ENCODE results near the gene GAS2. TPM values are rescaled to one million over a fixed set of nuclear protein-coding genes. Genes with fewer than 3 reads are reported as not detected.

The GAS2 gene
- total and polyA plus RNA-seq, 2 donors (not counting 1 experiment from before 2014, with no cell fraction given), result 0.27 to 1.2 TPM

- no peaks in the 10 kb centered on the region for H4K20me1 ChIP-seq (ENCODE audit: control insufficient read depth, extremely low read depth, insufficient read depth, low read length)
- peak in 1 of 2 donors; percentile 23 for DNase-seq (ENCODE audit: low read depth in 2 of 2)
- no peaks in the 10 kb centered on the region for H3K9me3 ChIP-seq (ENCODE audit: control insufficient read depth, insufficient read depth, low read depth, low read length)
- H3K27me3 ChIP-seq (ENCODE audit: control insufficient read depth, insufficient read depth, low read length), result no peaks in the 10 kb centered on the region
- no peak overlapping the region for H3K4me3 ChIP-seq (replicated peaks in 1 of 4; ENCODE audit: control extremely low read depth in 1 of 4, insufficient read depth in 1 of 4, low read depth in 3 of 4, low read length in 4 of 4)
- no peak overlapping the region for H2AFZ ChIP-seq (ENCODE audit: low read length)
- H3K79me2 ChIP-seq (ENCODE audit: control insufficient read depth, insufficient read depth, low read length), result no peaks in the 10 kb centered on the region
- H3K36me3 ChIP-seq (ENCODE audit: control insufficient read depth, insufficient read depth, low read length), result no peaks in the 10 kb centered on the region
- H3K27ac ChIP-seq (ENCODE audit: insufficient read depth, low read length), result no peak overlapping the region
- TF ChIP-seq EZH2 (IDR thresholded peaks at IDR 0.05; ENCODE audit: low read length, missing control alignments), result no peak
- TF ChIP-seq, protein P1, sequence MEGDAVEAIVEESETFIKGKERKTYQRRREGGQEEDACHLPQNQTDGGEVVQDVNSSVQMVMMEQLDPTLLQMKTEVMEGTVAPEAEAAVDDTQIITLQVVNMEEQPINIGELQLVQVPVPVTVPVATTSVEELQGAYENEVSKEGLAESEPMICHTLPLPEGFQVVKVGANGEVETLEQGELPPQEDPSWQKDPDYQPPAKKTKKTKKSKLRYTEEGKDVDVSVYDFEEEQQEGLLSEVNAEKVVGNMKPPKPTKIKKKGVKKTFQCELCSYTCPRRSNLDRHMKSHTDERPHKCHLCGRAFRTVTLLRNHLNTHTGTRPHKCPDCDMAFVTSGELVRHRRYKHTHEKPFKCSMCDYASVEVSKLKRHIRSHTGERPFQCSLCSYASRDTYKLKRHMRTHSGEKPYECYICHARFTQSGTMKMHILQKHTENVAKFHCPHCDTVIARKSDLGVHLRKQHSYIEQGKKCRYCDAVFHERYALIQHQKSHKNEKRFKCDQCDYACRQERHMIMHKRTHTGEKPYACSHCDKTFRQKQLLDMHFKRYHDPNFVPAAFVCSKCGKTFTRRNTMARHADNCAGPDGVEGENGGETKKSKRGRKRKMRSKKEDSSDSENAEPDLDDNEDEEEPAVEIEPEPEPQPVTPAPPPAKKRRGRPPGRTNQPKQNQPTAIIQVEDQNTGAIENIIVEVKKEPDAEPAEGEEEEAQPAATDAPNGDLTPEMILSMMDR (conservative IDR thresholded peaks at IDR 0.05 in 1 of 2, IDR thresholded peaks at IDR 0.05 in 1 of 2; ENCODE audit: low read depth in 1 of 2, low read length in 2 of 2), result no peak
- H3K4me1 ChIP-seq (ENCODE audit: control insufficient read depth, extremely low read depth, insufficient read depth, low read length), result no peaks in the 10 kb centered on the region
- no peak overlapping the region for H3K4me2 ChIP-seq (ENCODE audit: extremely low read depth, insufficient read depth, low read length)
- no peak overlapping the region for H3K9ac ChIP-seq (ENCODE audit: insufficient read depth, low read length)
These were observed 63.9 kb downstream of the GAS2 start for GRCh38 chr11:22730319-22730718.

GRCh38 chr11:22732588-22732987 lies 66.2 kb downstream of the GAS2 start:
- H3K4me1 ChIP-seq (ENCODE audit: control insufficient read depth, extremely low read depth, insufficient read depth, low read length), result no peaks in the 10 kb centered on the region
- H3K9ac ChIP-seq (ENCODE audit: insufficient read depth, low read length), result no peak overlapping the region
- H3K4me3 ChIP-seq (replicated peaks in 1 of 4; ENCODE audit: control extremely low read depth in 1 of 4, insufficient read depth in 1 of 4, low read depth in 3 of 4, low read length in 4 of 4), result no peak overlapping the region
- no peak for TF ChIP-seq EZH2 (IDR thresholded peaks at IDR 0.05; ENCODE audit: low read length, missing control alignments)
- TF ChIP-seq, protein P1 (conservative IDR thresholded peaks at IDR 0.05 in 1 of 2, IDR thresholded peaks at IDR 0.05 in 1 of 2; ENCODE audit: low read depth in 1 of 2, low read length in 2 of 2), result no peak
- no peaks in the 10 kb centered on the region for H3K9me3 ChIP-seq (ENCODE audit: control insufficient read depth, insufficient read depth, low read depth, low read length)
- no peaks in the 10 kb centered on the region for H3K27me3 ChIP-seq (ENCODE audit: control insufficient read depth, insufficient read depth, low read length)
- H2AFZ ChIP-seq (ENCODE audit: low read length), result no peak overlapping the region
- H3K36me3 ChIP-seq (ENCODE audit: control insufficient read depth, insufficient read depth, low read length), result no peaks in the 10 kb centered on the region
- no peaks in the 10 kb centered on the region for H4K20me1 ChIP-seq (ENCODE audit: control insufficient read depth, extremely low read depth, insufficient read depth, low read length)
- no peak for DNase-seq (ENCODE audit: low read depth in 2 of 2)
- H3K4me2 ChIP-seq (ENCODE audit: extremely low read depth, insufficient read depth, low read length), result no peak overlapping the region
- no peak overlapping the region for H3K27ac ChIP-seq (ENCODE audit: insufficient read depth, low read length)
- no peaks in the 10 kb centered on the region for H3K79me2 ChIP-seq (ENCODE audit: control insufficient read depth, insufficient read depth, low read length)

DNA sequence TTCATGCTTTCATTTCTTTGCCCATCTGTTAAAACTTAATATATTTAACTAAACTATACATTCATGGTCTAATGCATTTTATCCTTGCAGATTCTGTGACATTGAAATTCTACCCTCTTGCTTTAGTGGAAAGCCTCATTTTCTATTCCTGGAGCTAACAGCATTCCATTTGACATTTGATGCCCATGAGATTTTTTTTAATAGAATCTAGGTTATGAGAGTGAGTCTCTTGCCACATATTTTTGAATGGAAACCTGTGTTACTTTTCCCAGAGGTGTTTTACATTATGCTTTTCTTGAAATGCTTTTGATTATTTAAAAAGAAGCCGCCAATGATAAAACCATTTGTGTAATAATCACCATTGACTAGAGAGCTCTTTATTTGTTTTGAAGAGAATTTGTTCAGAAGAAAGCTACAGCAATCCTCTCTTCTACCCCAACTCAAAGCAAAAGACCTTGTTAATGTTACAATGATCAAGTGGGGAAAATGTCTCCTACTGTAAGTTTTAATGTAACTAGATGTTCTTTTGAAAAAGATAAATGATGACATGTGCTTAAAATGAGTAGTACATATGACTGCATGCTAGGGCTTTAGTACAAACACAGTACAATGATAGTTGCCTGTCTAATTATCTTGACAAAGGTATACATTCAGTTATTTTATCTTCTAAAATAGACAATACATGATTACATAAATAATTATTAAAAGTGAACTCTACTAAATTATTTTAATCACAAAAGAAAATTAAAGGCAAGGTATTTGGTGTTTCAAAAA lies 67.3 kb downstream of the GAS2 start:
- Histone ChIP-seq H3K27ac (ENCODE audit: insufficient read depth, low read length) (no peak overlapping the region), H3K9me3 (ENCODE audit: control insufficient read depth, insufficient read depth, low read depth, low read length) (no peaks in the 10 kb centered on the region), H3K4me3 (replicated peaks in 1 of 4; ENCODE audit: control extremely low read depth in 1 of 4, insufficient read depth in 1 of 4, low read depth in 3 of 4, low read length in 4 of 4) (no peak overlapping the region), H3K4me1 (ENCODE audit: control insufficient read depth, extremely low read depth, insufficient read depth, low read length) (no peaks in the 10 kb centered on the region), H3K79me2 (ENCODE audit: control insufficient read depth, insufficient read depth, low read length) (no peaks in the 10 kb centered on the region), H4K20me1 (ENCODE audit: control insufficient read depth, extremely low read depth, insufficient read depth, low read length) (no peaks in the 10 kb centered on the region), H3K9ac (ENCODE audit: insufficient read depth, low read length) (no peak overlapping the region), H3K4me2 (ENCODE audit: extremely low read depth, insufficient read depth, low read length) (no peak overlapping the region), H2AFZ (ENCODE audit: low read length) (no peak overlapping the region), H3K36me3 (ENCODE audit: control insufficient read depth, insufficient read depth, low read length) (no peaks in the 10 kb centered on the region), H3K27me3 (ENCODE audit: control insufficient read depth, insufficient read depth, low read length) (no peaks in the 10 kb centered on the region)
- no peak for DNase-seq (ENCODE audit: low read depth in 2 of 2)
- no peak for TF ChIP-seq EZH2 (IDR thresholded peaks at IDR 0.05; ENCODE audit: low read length, missing control alignments)

All from fibroblast of lung (primary cell).